Tibial nerve (tissue), 3 donors: ENCODE data around the gene GUCY2C.

Experiments used
- POLR2A ChIP-seq, 2 donors: fragments of 450-650 bp; IDR thresholded peaks; one replicate each; pipeline ENCODE4 v1.6.1; 2017; ENCODE audit warnings: antibody characterized with exemption in 2 of 2, mild to moderate bottlenecking in 2 of 2, moderate library complexity in 2 of 2
- TF ChIP-seq, protein P1 (sequence below), 5 experiments: fragments of 200-600 bp in 3 of 5; fragments of 450-650 bp in 2 of 5; sonication (generic) in 3 of 5; IDR thresholded peaks; one replicate each; pipeline ENCODE4 v1.5.1; 2016 to 2019; ENCODE audit warnings: antibody characterized with exemption in 5 of 5, mild to moderate bottlenecking in 3 of 5, moderate library complexity in 2 of 5

DNA sequence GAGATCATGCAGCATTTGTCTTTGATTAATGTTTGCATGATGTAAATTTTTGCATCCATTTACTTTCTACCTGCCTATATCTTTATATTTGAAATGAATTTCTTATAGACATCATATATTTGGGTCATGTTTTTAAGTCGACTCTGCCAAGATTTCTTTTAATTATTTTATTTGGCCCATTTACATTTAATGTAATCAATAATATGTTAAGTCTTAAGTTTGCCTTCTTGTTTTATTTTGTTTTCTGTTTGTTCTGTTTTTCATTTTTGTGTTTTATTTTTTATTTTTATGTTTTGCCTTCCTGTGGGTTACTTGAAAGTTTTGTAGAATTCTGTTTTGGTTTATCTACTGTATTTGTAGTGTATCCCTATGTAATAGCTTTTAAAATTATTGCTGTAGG is 33.2 kb upstream of the GUCY2C start:
- TF ChIP-seq, protein P1, sequence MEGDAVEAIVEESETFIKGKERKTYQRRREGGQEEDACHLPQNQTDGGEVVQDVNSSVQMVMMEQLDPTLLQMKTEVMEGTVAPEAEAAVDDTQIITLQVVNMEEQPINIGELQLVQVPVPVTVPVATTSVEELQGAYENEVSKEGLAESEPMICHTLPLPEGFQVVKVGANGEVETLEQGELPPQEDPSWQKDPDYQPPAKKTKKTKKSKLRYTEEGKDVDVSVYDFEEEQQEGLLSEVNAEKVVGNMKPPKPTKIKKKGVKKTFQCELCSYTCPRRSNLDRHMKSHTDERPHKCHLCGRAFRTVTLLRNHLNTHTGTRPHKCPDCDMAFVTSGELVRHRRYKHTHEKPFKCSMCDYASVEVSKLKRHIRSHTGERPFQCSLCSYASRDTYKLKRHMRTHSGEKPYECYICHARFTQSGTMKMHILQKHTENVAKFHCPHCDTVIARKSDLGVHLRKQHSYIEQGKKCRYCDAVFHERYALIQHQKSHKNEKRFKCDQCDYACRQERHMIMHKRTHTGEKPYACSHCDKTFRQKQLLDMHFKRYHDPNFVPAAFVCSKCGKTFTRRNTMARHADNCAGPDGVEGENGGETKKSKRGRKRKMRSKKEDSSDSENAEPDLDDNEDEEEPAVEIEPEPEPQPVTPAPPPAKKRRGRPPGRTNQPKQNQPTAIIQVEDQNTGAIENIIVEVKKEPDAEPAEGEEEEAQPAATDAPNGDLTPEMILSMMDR (IDR thresholded peaks at IDR 0.05) = no peak
- no peak for TF ChIP-seq POLR2A (IDR thresholded peaks at IDR 0.05)
